Measurements from ENCODE around the gene NPB. TPM values are rescaled to one million over a fixed set of nuclear protein-coding genes. Genes with fewer than 3 reads are reported as not detected.

The NPB gene
- total RNA-seq, 4 donors from 2014 or later = 0.41 TPM; not detected in 3

DNA sequence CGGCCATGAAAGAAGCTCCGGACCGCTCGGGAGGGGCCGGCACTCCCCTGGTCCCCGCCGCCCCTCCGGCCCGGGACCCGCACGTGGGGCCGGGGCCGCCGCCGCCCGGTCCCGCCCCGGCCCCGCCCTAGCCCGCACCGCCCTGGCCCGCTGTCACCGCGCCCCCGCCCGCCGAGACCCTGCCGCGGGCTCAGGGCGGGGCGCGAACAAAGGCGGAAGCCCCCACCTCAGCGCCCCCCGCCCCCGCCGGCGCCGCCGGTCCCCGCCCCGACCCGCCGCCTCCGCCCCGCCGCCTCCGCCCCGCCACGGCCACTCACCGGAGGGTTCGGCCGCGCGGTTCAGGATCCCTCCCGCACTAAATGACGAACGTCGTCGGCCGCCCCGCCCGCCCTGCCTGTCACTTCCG is 31.1 kb upstream of the NPB start, which contains the start of gene ARHGDIA:
ARHGDIA (minus strand) TSS at position 357 of the 406 bp plus-strand sequence. CDS start 1,407 bp downstream, outside the sequence.
- WGBS, 2 donors (ENCODE audit: low coverage in 1 of 2) = 0% methylated on average over 33 of the region's 64 CpGs; no CpG with 5 or more reads in 1 of the 2 donors
- in situ Hi-C loops (cut with MboI; ENCODE audit: low pct_ligation_motif_present in 1 of 4, low pct_unique_long_range_greater_than_20kb in 1 of 4, low sequenced_read_pairs in 3 of 4) (no loop called here), intact Hi-C loops (cut with DNase I; ENCODE audit: low total_unique reads) (no loop called here)
- Histone ChIP-seq H3K9me3 (no peaks in the 10 kb centered on the region), H3K27ac (peak within 1 kb of the TSS; percentile 96 to 100 (median 98)), H3K4me1 (peaks cover 44 to 57% (median 53%) of the 10 kb centered on the region in 4 donors), H3K36me3 (peaks cover 0 to 4% (median 0%) of the 10 kb centered on the region in 4 donors), H3K4me3 (peak within 1 kb of the TSS; percentile 82 to 93 (median 86)), H3K27me3 (no peaks in the 10 kb centered on the region)
- TF ChIP-seq, protein P1, sequence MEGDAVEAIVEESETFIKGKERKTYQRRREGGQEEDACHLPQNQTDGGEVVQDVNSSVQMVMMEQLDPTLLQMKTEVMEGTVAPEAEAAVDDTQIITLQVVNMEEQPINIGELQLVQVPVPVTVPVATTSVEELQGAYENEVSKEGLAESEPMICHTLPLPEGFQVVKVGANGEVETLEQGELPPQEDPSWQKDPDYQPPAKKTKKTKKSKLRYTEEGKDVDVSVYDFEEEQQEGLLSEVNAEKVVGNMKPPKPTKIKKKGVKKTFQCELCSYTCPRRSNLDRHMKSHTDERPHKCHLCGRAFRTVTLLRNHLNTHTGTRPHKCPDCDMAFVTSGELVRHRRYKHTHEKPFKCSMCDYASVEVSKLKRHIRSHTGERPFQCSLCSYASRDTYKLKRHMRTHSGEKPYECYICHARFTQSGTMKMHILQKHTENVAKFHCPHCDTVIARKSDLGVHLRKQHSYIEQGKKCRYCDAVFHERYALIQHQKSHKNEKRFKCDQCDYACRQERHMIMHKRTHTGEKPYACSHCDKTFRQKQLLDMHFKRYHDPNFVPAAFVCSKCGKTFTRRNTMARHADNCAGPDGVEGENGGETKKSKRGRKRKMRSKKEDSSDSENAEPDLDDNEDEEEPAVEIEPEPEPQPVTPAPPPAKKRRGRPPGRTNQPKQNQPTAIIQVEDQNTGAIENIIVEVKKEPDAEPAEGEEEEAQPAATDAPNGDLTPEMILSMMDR (IDR thresholded peaks at IDR 0.05) = no peak
- TF ChIP-seq POLR2AphosphoS5 (IDR thresholded peaks at IDR 0.05) = peak in 1 of 3 donors; percentile 99
- DNase-seq = no peak

DNA sequence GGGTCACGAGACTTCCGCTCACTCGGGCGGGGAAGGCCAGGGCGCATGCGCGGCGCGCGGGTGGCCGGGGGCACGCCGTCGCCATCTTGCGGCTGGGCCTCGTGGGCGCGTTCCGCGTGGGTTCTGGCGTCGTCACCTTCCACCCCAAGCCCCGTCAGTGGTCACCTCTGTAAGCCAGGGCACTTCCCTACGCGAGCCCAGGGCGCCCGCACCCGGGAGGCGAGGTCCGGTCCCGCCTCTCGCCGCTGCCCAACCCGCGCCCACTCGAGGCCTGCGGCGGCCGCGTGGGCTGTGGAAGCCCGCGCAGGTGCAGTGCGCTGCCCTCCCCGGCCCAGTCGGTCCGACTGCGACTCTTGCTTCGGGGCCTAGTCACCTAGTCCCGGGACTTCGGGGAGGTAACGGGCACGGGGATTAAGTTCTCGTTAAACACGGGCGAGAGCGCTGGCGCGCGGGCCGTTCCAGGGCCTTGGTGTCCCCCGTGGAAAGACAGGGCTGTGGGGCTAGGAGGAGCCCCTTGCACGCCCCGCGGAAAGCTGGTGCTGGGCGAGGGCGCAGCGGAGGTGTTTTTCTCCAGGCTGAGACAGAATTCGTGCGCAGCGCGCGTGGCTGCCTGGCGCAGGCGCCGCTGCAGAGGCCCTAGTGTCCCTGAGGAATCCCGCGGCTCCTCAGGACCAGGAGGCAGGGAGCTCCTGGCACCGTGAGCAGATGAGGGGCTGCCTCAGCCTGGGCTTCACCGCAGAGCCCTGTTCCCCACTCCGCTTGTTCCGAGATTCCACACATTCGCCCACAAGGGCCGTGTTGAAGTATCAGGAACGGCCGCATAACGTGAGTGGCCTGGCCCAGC is 30.4 kb upstream of the NPB start:
- H3K4me1 ChIP-seq = peaks cover 38 to 51% (median 47%) of the 10 kb centered on the region in 4 donors

GRCh38 chr17:81877569-81877968 is 24.5 kb upstream of the NPB start:
- DNase-seq = no peak
- Histone ChIP-seq H3K27me3 (no peaks in the 10 kb centered on the region), H3K4me3 (no peak overlapping the region), H3K9me3 (no peaks in the 10 kb centered on the region), H3K27ac (no peak overlapping the region), H3K36me3 (peaks cover 0 to 7% (median 0%) of the 10 kb centered on the region in 4 donors), H3K4me1 (peaks cover 3 to 5% (median 4%) of the 10 kb centered on the region in 4 donors)
- no peak for TF ChIP-seq POLR2A (IDR thresholded peaks at IDR 0.05)
- no peak for TF ChIP-seq EP300 (IDR thresholded peaks at IDR 0.05; ENCODE audit: low read depth)
- TF ChIP-seq, protein P1 (IDR thresholded peaks at IDR 0.05) = no peak
- no peak for TF ChIP-seq POLR2AphosphoS5 (IDR thresholded peaks at IDR 0.05)
- 94% methylated on average over 5 of the region's 5 CpGs; no CpG with 5 or more reads in 1 of the 2 donors for WGBS, 2 donors (ENCODE audit: low coverage in 1 of 2)
- in situ Hi-C loops (cut with MboI; ENCODE audit: low pct_ligation_motif_present in 1 of 4, low pct_unique_long_range_greater_than_20kb in 1 of 4, low sequenced_read_pairs in 3 of 4) (no loop called here), intact Hi-C loops (cut with DNase I; ENCODE audit: low total_unique reads) (no loop called here)

More for the DNA sequence above, 30.4 kb upstream of the NPB start:
- peak; percentile 96 for DNase-seq
- Histone ChIP-seq H3K36me3 (peaks cover 0 to 4% (median 0%) of the 10 kb centered on the region in 4 donors), H3K27me3 (no peaks in the 10 kb centered on the region), H3K4me3 (peak overlapping the region; percentile 82 to 93 (median 86)), H3K27ac (peak overlapping the region; percentile 96 to 100 (median 98)), H3K9me3 (no peaks in the 10 kb centered on the region)
- intact Hi-C loops (cut with DNase I; ENCODE audit: low total_unique reads) = no loop called here
- 1% methylated on average over 47 of the region's 86 CpGs; no CpG with 5 or more reads in 1 of the 2 donors for WGBS, 2 donors (ENCODE audit: low coverage in 1 of 2)
- TF ChIP-seq POLR2AphosphoS5 (IDR thresholded peaks at IDR 0.05) = peak; percentile 28 to 99 (median 98)
- no peak for TF ChIP-seq EP300 (IDR thresholded peaks at IDR 0.05; ENCODE audit: low read depth)
- TF ChIP-seq POLR2A (IDR thresholded peaks at IDR 0.05) = peak; percentile 92
- TF ChIP-seq, protein P1 (IDR thresholded peaks at IDR 0.05) = peak in 3 of 5 experiments; percentile 5 to 53 (median 35)
- in situ Hi-C loops (cut with MboI; ENCODE audit: low pct_ligation_motif_present in 1 of 4, low pct_unique_long_range_greater_than_20kb in 1 of 4, low sequenced_read_pairs in 3 of 4) = no loop called here

DNA sequence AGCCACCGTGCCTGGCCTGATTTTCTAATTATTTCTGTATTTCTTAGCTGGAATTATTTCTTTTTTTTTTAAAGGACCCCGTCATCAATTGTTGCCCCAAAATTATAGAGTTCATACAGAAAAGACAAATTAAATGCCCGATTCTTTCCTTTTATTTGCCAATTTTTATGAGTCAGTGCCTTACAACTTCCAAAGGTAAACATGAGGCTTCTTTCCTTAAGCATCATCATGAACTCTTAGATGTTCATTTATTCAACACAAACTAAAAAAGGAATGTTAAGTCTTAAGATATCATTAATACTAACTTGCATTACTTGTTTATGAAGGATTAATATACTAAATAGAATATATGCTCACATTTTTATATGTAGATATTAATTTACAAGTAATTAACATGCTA is 23.7 kb upstream of the NPB start:
- TF ChIP-seq POLR2AphosphoS5 (IDR thresholded peaks at IDR 0.05) = no peak
- no peak for TF ChIP-seq POLR2A (IDR thresholded peaks at IDR 0.05)
- no peak for TF ChIP-seq EP300 (IDR thresholded peaks at IDR 0.05; ENCODE audit: low read depth)
- TF ChIP-seq, protein P1 (IDR thresholded peaks at IDR 0.05) = no peak
- H3K9me3 ChIP-seq = no peaks in the 10 kb centered on the region
- no peak overlapping the region for H3K4me3 ChIP-seq
- H3K36me3 ChIP-seq = peaks cover 0 to 8% (median 0%) of the 10 kb centered on the region in 4 donors
- H3K4me1 ChIP-seq = no peaks in the 10 kb centered on the region
- no peak for DNase-seq
- WGBS, 2 donors (ENCODE audit: low coverage in 1 of 2) = 85 to 91% methylated on average over 3 of the region's 3 CpGs
- in situ Hi-C loops (cut with MboI; ENCODE audit: low pct_ligation_motif_present in 1 of 4, low pct_unique_long_range_greater_than_20kb in 1 of 4, low sequenced_read_pairs in 3 of 4) (no loop called here), intact Hi-C loops (cut with DNase I; ENCODE audit: low total_unique reads) (no loop called here)
- H3K27ac ChIP-seq = no peak overlapping the region
- no peaks in the 10 kb centered on the region for H3K27me3 ChIP-seq

Data from transverse colon (tissue), 4 donors.